ELF-1 (cell line): ENCODE data around the gene LIPG.
"Not testable (repeated sequence)": the region's sequence is repeated elsewhere in the genome, so short reads cannot be mapped to it uniquely, and the experiment has no call there.

ENCODE experiments used
- DNase-seq: peaks from one replicate; pipeline ENCODE4 v3.0.0-alpha.2; 2016; ENCODE audit warnings: low read depth, low spot score

Gene LIPG

DNA sequence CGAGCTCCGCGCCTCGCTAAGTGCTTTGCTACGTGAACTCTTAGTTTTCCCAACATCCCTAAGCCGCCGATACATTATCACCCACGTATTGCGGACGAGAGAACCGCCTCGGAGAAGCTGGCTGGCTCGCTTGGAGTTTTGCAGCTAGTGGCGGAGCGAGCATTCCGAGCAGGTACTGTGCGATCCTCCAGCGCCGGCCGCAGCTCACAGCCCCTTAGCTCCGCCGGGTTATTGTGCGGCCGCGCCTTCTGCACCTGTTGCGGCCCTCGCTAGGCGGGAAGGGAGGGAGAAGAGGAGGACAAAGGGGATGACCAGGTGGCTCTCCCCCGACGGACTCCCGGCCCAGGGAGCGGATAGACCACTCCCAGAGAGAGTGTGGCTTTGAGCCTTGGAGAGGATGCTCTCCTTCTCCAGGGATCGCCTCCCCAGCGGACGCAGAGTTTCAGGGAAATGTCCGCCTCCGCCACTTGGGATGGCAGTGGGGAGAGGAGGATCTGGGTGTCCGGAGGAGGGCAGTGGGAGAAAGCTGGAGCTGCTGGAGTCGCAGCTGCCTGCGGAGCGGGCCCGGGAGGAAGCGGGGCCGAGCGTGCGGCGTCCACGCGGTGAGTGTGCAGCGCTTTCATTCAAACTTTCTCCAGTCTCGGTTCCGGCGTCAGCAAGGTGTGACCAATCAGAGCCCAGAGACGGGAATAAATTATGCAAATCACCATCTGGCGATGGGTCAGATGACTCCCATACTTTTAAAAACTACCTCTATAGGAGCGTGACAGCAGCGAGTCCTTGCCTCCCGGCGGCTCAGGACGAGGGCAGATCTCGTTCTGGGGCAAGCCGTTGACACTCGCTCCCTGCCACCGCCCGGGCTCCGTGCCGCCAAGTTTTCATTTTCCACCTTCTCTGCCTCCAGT, at the start of gene LIPG:
LIPG (plus strand) TSS at position 769 of the 905 bp plus-strand sequence. CDS start 252 bp downstream, outside the sequence.
- peak; percentile 85 for DNase-seq

DNA sequence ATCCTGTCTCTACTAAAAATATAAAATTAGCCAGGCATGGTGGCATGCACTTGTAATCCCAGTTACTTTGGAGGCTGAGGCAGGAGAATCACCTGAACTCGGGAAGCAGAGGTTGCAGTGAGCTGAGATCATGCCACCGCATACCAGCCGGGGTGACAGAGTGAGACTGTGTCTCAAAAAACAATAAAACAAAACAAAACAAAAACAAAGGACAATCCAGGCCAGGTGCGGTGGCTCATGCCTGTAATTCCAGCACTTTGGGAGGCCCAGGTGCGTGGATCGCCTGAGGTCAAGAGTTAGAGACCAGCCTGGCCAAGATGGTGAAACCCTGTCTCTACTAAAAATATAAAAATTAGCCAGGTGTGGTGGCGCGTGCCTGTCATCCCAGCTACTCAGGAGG, 49.0 kb upstream of the LIPG start:
- not testable (repeated sequence) for DNase-seq

DNA sequence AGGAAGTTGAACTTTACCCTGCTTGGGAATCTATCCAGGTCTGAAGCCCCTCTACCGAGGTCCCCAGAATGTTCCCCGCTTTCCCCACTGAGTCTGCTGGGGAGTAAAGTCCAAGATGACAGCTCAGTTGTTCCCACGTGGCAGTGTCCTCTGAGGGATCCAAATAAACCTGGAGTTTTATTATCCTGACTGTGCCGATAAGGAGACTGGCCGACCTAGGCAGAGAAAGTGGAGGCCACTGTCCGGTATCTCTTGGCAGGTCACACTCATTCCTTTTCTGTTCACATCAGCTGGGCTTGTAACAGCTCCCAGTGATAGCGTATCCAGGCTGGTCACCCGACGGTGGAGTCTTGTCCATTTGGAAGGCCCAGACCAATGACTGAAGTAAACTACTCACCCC, 47.3 kb upstream of the LIPG start:
- DNase-seq = no peak

DNA sequence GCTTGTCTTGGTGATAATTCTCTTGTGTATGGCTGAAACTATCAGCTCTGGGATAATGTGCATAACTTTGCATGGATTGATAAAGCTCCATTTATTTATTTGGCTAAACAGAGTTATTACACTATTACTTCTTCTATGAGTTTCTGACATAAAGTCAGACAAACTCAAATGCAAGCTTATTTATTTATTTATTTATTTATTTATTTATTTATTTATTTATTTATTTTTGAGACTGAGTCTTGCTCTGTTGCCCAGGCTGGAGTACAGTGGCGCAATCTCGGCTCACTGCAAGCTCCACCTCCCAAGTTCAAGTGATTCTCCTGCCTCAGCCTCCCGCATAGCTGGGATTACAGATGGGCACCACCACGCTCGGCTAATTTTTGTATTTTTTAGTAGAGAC, 46.9 kb upstream of the LIPG start:
- DNase-seq = not testable (repeated sequence)

GRCh38 chr18:49515516-49515915, 46.3 kb upstream of the LIPG start:
- DNase-seq = no peak

- DNase-seq = no peak
Measured at GRCh38 chr18:49517483-49517882, 44.4 kb upstream of the LIPG start.

DNA sequence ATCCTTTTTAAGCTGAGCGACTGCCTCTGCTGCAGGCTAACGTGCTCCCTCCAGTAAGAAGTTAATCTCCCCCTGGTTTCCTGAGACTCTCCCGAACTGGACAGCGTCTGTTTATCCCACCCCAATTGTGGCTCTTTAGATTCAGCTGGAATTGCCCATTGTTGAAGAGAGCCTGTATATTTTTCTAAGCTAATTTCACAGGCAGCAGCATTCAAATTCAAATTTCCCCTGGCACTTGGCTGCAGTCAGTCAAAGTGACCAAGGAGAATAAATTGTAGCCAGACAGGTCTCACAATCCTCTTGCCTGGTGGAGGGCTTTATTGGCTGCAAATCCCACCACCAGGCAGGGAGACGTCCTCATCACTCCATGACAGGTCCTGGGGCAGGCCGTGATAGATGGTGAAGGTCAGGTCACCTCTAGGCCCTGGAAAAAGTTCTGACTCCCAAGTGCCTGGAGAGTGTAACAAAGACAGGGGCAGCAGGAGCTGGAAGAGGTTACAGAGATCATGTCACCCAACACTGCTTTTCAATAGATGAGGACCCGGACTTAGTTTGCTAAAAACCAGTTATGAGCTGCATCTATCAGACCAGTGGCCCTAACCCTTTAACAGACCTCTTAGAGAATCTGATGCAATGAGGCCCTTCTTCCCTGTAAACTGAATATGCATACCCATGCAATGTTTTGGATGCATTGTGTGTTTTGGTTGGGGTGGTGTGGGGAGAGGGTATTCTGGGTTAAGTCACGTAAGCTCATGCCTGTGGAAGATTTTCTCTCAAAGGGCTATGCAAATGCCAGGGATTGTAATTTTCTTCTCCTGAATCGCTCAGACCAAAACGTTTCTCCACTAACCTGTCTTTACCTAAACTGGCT, 42.5 kb upstream of the LIPG start:
- peak; percentile 54 for DNase-seq

- DNase-seq = no peak
Measured at GRCh38 chr18:49520661-49521145, 41.2 kb upstream of the LIPG start.

GRCh38 chr18:49521216-49521835, 40.5 kb upstream of the LIPG start:
- DNase-seq = no peak

DNA sequence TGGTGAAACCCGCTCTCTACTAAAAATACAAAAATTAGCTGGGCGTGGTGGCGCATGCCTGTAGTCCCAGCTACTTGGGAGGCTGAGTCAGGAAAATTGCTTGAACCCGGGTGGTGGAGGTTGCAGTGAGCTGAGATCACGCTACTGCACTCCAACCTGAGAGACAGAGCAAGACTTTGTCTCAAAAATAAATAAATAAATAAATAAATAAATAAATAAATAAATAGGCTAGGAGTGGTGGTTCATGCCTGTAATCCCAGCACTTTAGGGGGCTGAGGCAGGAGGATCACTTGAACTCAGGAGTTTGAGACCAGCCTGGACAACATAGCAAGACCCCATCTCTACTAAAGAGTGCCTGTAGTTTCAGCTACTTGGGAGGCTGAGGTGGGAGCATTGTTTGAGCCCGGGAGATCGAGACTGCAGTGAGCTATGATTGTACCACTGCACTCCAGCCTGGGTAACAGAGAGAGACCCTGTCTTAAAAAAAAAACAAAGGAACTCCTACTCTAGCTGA, 38.2 kb upstream of the LIPG start:
- DNase-seq = not testable (repeated sequence)

- no peak for DNase-seq
Measured at GRCh38 chr18:49524349-49524748, 37.5 kb upstream of the LIPG start.

DNA sequence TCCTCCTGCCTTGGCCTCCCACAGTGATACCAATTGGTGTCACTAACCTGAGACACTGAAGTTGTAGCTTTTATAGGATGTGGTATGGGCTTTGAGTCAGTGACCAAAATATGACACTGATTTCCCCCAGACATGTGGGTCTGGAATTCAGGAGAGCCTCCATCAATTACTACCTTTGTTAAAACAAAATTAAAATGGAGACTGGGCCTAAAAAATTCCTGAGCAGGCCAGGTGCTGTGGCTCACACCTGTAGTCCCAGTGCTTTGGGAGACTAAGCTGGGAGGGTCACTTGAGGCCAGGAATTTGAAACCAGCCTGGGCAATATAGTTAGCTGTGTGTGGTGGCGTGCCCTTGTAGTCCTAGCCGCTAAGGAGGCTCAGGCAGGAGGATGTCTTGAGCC, 36.9 kb upstream of the LIPG start:
- DNase-seq = no peak

DNA sequence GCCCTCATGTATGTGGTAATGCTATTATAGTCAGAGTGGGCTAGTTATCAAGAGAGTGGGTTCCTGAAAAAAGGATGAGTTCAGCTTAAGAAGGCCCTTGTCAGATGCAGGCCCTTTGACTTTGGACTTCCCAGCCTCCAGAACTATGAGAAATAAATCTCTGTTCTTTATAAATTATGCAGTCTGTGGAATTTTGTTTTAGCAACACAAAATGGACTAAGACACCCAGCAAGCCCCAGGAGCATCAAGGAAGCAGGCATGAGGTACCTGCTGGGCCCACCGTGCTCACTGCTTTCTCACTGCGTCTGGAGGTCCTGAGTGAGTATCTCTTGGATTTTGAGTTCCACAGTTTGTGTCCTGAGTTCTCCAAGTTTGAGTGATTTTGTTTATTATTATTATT, 35.9 kb upstream of the LIPG start:
- no peak for DNase-seq

- no peak for DNase-seq
Measured at GRCh38 chr18:49527631-49528327, 34.1 kb upstream of the LIPG start.

GRCh38 chr18:49529596-49529995, 32.3 kb upstream of the LIPG start:
- no peak for DNase-seq

DNA sequence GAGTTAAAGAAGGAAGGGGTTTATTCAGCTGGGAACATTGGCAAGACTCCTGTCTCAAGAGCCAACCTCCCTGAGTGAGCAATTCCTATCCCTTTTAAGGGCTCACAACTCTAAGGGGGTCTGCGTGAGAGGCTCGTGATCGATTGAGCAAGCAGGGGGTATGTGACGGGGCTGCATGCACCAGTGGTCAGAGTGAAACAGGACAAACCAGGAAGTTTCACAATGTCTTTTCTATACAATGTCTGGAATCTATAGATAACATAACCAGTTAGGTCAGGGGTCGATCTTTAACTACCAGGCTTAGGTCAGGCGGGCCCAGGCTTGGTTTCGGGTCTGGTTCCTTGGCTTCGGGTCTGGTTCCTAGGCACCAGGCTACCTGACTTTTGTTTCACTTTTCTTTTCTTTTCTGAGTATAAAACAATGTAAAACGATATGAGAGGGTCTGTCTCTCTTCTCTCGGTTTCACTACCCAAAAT, 30.1 kb upstream of the LIPG start:
- no peak for DNase-seq

DNA sequence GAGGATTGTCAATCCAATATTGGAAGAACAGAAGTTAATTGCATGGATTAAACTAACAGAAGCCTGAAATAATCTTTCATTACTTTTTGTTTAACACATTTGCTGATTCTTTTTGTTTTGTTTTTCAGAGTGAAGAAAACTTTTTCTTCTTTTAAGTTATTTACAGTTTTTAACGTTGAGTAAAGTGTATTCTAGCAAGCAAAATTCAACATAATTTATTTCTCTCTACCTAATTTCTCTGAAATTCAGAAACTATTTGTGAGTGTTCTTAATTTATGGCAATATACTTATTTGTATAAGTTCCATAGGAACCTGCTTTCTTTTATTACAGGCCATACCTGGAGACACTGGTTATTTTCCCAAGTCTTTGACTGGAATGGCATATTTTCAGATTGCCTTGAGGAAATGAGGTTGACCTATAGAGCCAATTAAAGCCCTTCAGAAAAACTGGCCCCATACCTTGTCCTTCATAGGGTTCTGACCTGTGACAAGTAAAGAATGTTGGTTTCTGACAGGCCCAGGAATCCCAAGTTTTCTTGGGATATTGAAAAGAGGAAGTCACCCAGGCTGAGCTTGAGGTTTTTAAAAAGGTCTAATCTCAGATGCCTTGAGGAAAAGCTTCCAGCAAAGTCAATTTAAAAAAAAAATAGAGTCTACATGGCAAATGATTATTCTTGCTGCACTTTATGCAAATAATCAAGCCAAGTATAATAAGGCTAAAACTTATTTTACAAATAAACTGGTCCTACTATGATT, 26.8 kb upstream of the LIPG start:
- DNase-seq = no peak

- no peak for DNase-seq
Measured at GRCh38 chr18:49537232-49537896, 24.5 kb upstream of the LIPG start.

DNA sequence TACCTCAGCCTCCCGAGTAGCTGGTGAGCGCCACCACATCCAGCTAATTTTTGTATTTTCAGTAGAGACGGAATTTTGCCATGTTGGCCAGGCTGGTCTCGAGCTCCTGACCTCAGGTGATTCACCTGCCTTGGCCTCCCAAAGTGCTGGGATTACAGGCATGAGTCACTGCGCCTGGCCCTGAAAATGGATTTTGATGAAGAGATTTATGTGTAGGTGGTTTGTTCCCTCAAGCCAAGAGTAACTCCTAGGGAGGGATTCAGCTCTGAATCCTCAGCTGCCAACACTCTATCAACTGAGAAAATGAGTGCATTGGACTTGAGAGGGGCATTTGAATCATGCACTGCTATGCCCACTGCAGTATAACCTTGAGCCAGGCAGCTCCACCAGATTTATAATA, 17.5 kb upstream of the LIPG start:
- DNase-seq = no peak

DNA sequence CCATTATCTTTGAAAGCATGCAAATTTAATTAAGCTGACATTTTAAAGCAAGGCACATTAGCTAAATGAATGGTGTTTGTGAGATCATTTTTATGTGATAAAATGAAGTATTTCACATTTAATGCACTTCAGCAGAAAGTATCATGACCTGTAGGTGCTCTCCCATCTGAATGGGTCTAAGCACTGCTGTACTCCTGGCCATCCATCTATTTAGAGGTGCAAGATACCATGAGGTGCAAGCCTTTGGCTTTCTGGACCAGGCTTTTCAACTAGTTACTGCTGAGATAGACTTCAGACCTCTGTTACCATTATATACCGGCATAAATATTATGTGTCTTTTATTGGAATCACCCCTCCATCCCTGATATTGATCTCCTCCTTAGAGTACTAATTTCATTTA, 15.6 kb upstream of the LIPG start:
- DNase-seq = no peak
